Metanephros (tissue), 1 donor: Measurements from ENCODE around the gene DIO2. TPM values are rescaled to one million over a fixed set of nuclear protein-coding genes. Genes with fewer than 3 reads are reported as not detected.

ENCODE experiments used
- total RNA-seq: library from RNA; depleted of rRNA; stranded (reverse); fragments of >200 nt; gene quantifications from one replicate; pipeline ENCODE4 v1.2.3, GENCODE V29; 2014

DIO2 gene
- 4.4 TPM for total RNA-seq

DNA sequence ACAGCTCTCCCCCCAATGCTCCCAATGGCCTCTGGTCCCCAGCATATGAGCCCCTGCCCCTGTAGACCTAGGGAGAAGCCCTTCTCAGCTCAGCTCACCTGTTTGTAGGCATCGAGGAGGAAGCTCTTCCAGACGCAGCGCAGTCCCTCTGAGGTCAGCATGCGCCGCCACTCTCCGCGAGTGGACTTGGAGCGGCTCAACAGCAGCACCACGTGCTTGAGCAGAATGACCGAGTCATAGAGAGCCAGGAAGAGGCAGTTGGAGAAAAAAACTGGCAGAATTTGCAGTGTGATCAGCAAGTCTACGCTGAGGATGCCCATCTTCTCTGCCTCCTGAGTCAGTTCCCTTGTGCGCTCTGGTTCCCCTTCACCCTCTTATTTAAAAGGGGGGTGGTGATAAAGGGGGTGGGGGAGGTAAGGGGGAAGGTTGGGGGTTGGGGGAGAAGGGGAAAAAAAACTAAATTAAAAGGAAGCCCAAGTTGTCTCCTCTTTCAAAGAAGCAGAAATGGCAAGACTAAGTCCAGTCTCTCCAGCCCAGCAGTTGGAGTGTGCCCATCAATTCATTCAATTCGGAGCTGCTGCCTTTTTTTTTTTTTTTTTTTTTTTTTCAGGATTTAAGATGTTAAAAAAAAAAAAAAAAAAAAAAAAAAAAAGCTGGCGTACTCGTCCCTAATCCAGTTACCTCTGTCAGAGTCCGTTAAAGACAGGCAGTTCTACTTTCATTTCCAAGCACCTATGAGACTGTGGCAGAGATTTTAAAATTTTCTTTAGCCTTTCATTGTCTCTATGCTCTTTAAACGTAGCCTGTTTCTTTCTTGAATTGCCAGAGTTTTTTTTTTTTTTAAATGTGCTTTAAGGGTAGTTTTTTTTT, at the start of gene DIO2:
Gene DIO2, minus strand, starts transcription at position 352 of the 870 bp plus-strand sequence. Its CDS starts 32 bp downstream, at position 320.

